ENCODE results near the gene ATP10A.

Gene ATP10A

GRCh38 chr15:25680686-25681025 is 182.5 kb downstream of the ATP10A start:
- no peaks in the 10 kb centered on the region for H3K4me1 ChIP-seq

GRCh38 chr15:25679964-25680685 is 183.0 kb downstream of the ATP10A start:
- Histone ChIP-seq H3K9ac (no peak overlapping the region), H2AFZ (no peak overlapping the region), H3K4me2 (ENCODE audit: low read length) (no peak overlapping the region), H3K4me3 (ENCODE audit: low read depth, low read length) (no peak overlapping the region), H3K36me3 (ENCODE audit: control insufficient read depth, insufficient read depth, low read length) (no peaks in the 10 kb centered on the region), H3K27ac (no peak overlapping the region), H3K4me1 (no peaks in the 10 kb centered on the region), H3K27me3 (ENCODE audit: control insufficient read depth, insufficient read depth, low read length) (no peaks in the 10 kb centered on the region), H3K79me2 (no peaks in the 10 kb centered on the region), H3K9me3 (ENCODE audit: control insufficient read depth, low read length) (no peaks in the 10 kb centered on the region)
- TF ChIP-seq CTCF (IDR thresholded peaks at IDR 0.05) = no peak

More at GRCh38 chr15:25680686-25681025, 182.5 kb downstream of the ATP10A start:
- Histone ChIP-seq H3K9me3 (ENCODE audit: control insufficient read depth, low read length) (no peaks in the 10 kb centered on the region), H3K4me3 (ENCODE audit: low read depth, low read length) (no peak overlapping the region), H2AFZ (no peak overlapping the region), H3K79me2 (no peaks in the 10 kb centered on the region), H3K27ac (no peak overlapping the region), H3K9ac (no peak overlapping the region), H3K27me3 (ENCODE audit: control insufficient read depth, insufficient read depth, low read length) (no peaks in the 10 kb centered on the region), H3K4me2 (ENCODE audit: low read length) (no peak overlapping the region), H3K36me3 (ENCODE audit: control insufficient read depth, insufficient read depth, low read length) (no peaks in the 10 kb centered on the region)
- TF ChIP-seq CTCF (IDR thresholded peaks at IDR 0.05) = no peak

GRCh38 chr15:25679492-25679891 is 183.6 kb downstream of the ATP10A start:
- H3K4me1 ChIP-seq = no peaks in the 10 kb centered on the region

GRCh38 chr15:25678500-25678855 is 184.6 kb downstream of the ATP10A start:
- TF ChIP-seq CTCF (IDR thresholded peaks at IDR 0.05) = no peak

More at GRCh38 chr15:25679492-25679891, 183.6 kb downstream of the ATP10A start:
- no peak for TF ChIP-seq CTCF (IDR thresholded peaks at IDR 0.05)
- H3K9me3 ChIP-seq (ENCODE audit: control insufficient read depth, low read length) = no peaks in the 10 kb centered on the region
- H3K36me3 ChIP-seq (ENCODE audit: control insufficient read depth, insufficient read depth, low read length) = no peaks in the 10 kb centered on the region
- no peak overlapping the region for H2AFZ ChIP-seq
- no peaks in the 10 kb centered on the region for H3K27me3 ChIP-seq (ENCODE audit: control insufficient read depth, insufficient read depth, low read length)
- no peak overlapping the region for H3K4me2 ChIP-seq (ENCODE audit: low read length)
- H3K4me3 ChIP-seq (ENCODE audit: low read depth, low read length) = no peak overlapping the region
- no peaks in the 10 kb centered on the region for H3K79me2 ChIP-seq
- no peak overlapping the region for H3K9ac ChIP-seq
- H3K27ac ChIP-seq = no peak overlapping the region

More at GRCh38 chr15:25678500-25678855, 184.6 kb downstream of the ATP10A start:
- H3K4me3 ChIP-seq (ENCODE audit: low read depth, low read length) = no peak overlapping the region
- no peaks in the 10 kb centered on the region for H3K9me3 ChIP-seq (ENCODE audit: control insufficient read depth, low read length)
- no peaks in the 10 kb centered on the region for H3K79me2 ChIP-seq
- no peak overlapping the region for H2AFZ ChIP-seq
- no peak overlapping the region for H3K4me2 ChIP-seq (ENCODE audit: low read length)
- no peak overlapping the region for H3K27ac ChIP-seq
- H3K9ac ChIP-seq = no peak overlapping the region
- H3K4me1 ChIP-seq = no peaks in the 10 kb centered on the region
- H3K27me3 ChIP-seq (ENCODE audit: control insufficient read depth, insufficient read depth, low read length) = no peaks in the 10 kb centered on the region
- H3K36me3 ChIP-seq (ENCODE audit: control insufficient read depth, insufficient read depth, low read length) = no peaks in the 10 kb centered on the region
